ENCODE results near the gene NLRP3. TPM values are rescaled to one million over a fixed set of nuclear protein-coding genes. Genes with fewer than 3 reads are reported as not detected.

Gene NLRP3
- total RNA-seq (2022; extraction: Qiagen RNA extraction): not detected in 5 replicates

GRCh38 chr1:247415423-247416361 lies at the start of gene NLRP3:
Gene NLRP3, plus strand, starts transcription at chr1:247416173. Its CDS starts 2,628 bp downstream, at chr1:247418801.

Other genes starting within 250 kb of the NLRP3 start
- 3.7 to 5.0 TPM (median 4.1 TPM) in 5 replicates for gene ZNF124, start 244.2 kb upstream of the NLRP3 start, total RNA-seq (2022; extraction: Qiagen RNA extraction)
- not detected in 5 replicates for gene VN1R5, start 160.1 kb upstream of the NLRP3 start, total RNA-seq (2022; extraction: Qiagen RNA extraction)
- gene ZNF496, start 84.3 kb upstream of the NLRP3 start, total RNA-seq (2022; extraction: Qiagen RNA extraction): 15.6 to 19.5 TPM (median 18.5 TPM) in 5 replicates
- gene OR2B11, start 41.9 kb downstream of the NLRP3 start, total RNA-seq (2022; extraction: Qiagen RNA extraction): not detected in 5 replicates
- gene OR2C3, start 120.3 kb downstream of the NLRP3 start, total RNA-seq (2022; extraction: Qiagen RNA extraction): not detected in 5 replicates
- gene GCSAML, start 133.0 kb downstream of the NLRP3 start, total RNA-seq (2022; extraction: Qiagen RNA extraction): not detected in 5 replicates
- gene OR2G2, start 172.2 kb downstream of the NLRP3 start, total RNA-seq (2022; extraction: Qiagen RNA extraction): not detected in 5 replicates
- not detected in 5 replicates for gene OR2G3, start 189.4 kb downstream of the NLRP3 start, total RNA-seq (2022; extraction: Qiagen RNA extraction)

Data from A549 treated with dexamethasone at 1 μM for 4 hours (cell line).